ENCODE results near the gene AQP11.

AQP11 gene

DNA sequence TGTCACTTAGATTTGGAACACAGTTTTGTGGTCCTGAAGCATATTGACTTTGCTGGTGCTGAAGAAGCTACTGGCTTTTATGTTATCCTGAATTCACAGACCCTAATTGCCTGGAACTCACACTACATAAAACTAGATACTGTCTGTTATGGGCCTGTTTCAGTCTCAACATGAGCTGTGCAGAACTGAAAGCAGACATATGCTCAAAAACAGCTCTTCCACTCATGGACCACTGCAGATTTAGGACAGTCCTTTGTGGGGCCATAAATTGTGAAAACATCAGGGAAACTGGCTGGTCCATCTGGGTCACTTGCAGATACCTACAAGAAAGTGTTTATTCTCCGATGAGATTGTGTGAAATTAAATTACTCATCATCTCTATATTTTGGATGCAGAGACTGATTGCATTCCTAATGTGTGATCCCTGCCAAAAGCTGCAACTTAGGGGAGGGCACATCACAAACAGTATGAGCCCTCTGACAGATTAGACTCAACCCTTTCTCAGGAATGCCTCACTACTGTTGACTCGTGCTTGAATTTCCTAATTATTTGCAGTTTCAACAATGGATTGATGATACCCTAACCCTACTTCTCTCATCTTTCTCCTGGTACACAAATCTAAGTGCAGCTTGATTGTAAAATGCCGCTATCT lies 58.0 kb downstream of the AQP11 start:
- ATAC-seq (ENCODE audit: insufficient read depth, low read depth), result no peak
- Histone ChIP-seq H3K79me2 (ENCODE audit: insufficient read depth, low read length) (no peaks in the 10 kb centered on the region), H4K20me1 (ENCODE audit: insufficient read depth, low read length) (no peaks in the 10 kb centered on the region), H3K4me3 (ENCODE audit: low read depth in 1 of 2, low read length in 2 of 2) (no peak overlapping the region), H3K9ac (ENCODE audit: low read depth, low read length) (no peak overlapping the region), H2AFZ (ENCODE audit: low read depth, low read length) (no peak overlapping the region), H3K36me3 (ENCODE audit: insufficient read depth, low read length) (no peaks in the 10 kb centered on the region), H3K4me1 (ENCODE audit: insufficient read depth, low read length) (no peaks in the 10 kb centered on the region), H3K27me3 (ENCODE audit: insufficient read depth, low read length, poor library complexity) (no peaks in the 10 kb centered on the region), H3K4me2 (ENCODE audit: insufficient read depth, low read length) (no peak overlapping the region), H3K27ac (ENCODE audit: low read length) (no peak overlapping the region), H3K9me3 (ENCODE audit: insufficient read depth, low read length, severe bottlenecking) (no peaks in the 10 kb centered on the region)
- no peak for DNase-seq
- TF ChIP-seq CTCF (IDR thresholded peaks at IDR 0.05; ENCODE audit: borderline replicate concordance, extremely low read depth, low read length, poor library complexity, severe bottlenecking), result no peak
- TF ChIP-seq EZH2 (IDR thresholded peaks at IDR 0.05; ENCODE audit: borderline replicate concordance, low read depth, low read length, severe bottlenecking), result no peak

DNA sequence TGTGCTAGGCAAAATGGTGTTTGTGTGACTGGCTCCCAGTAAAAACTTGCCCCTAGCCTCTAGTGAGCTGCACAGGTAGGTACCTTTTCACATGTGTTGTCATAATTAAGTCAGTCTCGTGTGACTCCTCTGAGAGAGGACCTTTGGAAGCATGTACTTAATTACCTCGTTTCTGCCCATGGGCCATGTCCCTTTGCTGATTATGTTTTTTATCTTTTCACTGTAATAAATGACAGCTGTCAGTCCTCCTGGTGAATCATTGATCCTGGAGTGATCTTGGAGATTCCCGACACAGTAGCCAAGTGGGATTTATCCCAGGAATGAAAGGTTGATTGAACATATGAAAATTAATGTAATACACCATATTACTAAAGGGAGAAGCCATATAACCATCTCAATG lies 60.4 kb downstream of the AQP11 start:
- H3K27me3 ChIP-seq (ENCODE audit: insufficient read depth, low read length, poor library complexity), result no peaks in the 10 kb centered on the region
- H3K9me3 ChIP-seq (ENCODE audit: insufficient read depth, low read length, severe bottlenecking), result no peaks in the 10 kb centered on the region
- H3K4me2 ChIP-seq (ENCODE audit: insufficient read depth, low read length), result no peak overlapping the region
- no peak overlapping the region for H2AFZ ChIP-seq (ENCODE audit: low read depth, low read length)
- H3K9ac ChIP-seq (ENCODE audit: low read depth, low read length), result no peak overlapping the region
- H3K79me2 ChIP-seq (ENCODE audit: insufficient read depth, low read length), result no peaks in the 10 kb centered on the region
- no peak for ATAC-seq (ENCODE audit: insufficient read depth, low read depth)
- H3K27ac ChIP-seq (ENCODE audit: low read length), result no peak overlapping the region
- no peaks in the 10 kb centered on the region for H3K4me1 ChIP-seq (ENCODE audit: insufficient read depth, low read length)
- H4K20me1 ChIP-seq (ENCODE audit: insufficient read depth, low read length), result no peaks in the 10 kb centered on the region
- TF ChIP-seq EZH2 (IDR thresholded peaks at IDR 0.05; ENCODE audit: borderline replicate concordance, low read depth, low read length, severe bottlenecking) (no peak), CTCF (IDR thresholded peaks at IDR 0.05; ENCODE audit: borderline replicate concordance, extremely low read depth, low read length, poor library complexity, severe bottlenecking) (no peak)
- no peak overlapping the region for H3K4me3 ChIP-seq (ENCODE audit: low read depth in 1 of 2, low read length in 2 of 2)
- no peaks in the 10 kb centered on the region for H3K36me3 ChIP-seq (ENCODE audit: insufficient read depth, low read length)
- DNase-seq, result no peak

DNA sequence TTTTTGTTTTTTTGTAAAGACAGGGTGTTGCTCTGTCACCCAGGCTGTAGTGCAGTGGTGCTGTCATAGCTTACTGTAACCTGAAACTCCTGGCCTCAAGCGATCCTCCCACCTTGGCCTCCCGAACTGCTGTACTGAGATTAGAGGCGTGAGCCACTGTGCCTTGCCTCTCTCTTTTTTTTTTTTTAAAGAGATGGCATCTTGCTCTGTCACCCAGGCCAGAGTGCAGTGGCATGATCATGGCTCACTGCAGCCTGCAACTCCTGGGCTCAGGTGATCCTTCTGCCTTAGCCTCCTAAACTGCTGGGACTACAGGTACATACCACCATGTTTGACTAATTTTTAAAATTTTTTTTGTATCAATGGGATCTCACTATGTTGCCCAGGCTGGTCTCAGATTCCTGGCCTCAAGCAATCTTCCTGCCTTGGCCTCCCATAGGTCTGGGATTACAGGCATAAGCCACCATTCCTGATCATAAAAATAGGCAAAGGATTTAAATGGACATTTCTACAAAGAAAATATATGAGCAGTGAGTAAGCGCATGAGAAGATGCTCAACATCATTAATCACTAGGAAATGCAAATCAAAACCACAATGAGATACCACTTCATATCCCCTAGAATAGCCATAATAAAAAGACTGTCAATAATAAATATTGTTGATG lies 65.1 kb downstream of the AQP11 start:
- H3K36me3 ChIP-seq (ENCODE audit: insufficient read depth, low read length), result no peaks in the 10 kb centered on the region
- H3K4me1 ChIP-seq (ENCODE audit: insufficient read depth, low read length), result no peaks in the 10 kb centered on the region
- H3K79me2 ChIP-seq (ENCODE audit: insufficient read depth, low read length), result no peaks in the 10 kb centered on the region
- TF ChIP-seq CTCF (IDR thresholded peaks at IDR 0.05; ENCODE audit: borderline replicate concordance, extremely low read depth, low read length, poor library complexity, severe bottlenecking) (no peak), EZH2 (IDR thresholded peaks at IDR 0.05; ENCODE audit: borderline replicate concordance, low read depth, low read length, severe bottlenecking) (no peak)
- H3K4me3 ChIP-seq (ENCODE audit: low read depth in 1 of 2, low read length in 2 of 2), result no peak overlapping the region
- DNase-seq (no peak), ATAC-seq (ENCODE audit: insufficient read depth, low read depth) (no peak)
- H2AFZ ChIP-seq (ENCODE audit: low read depth, low read length), result no peak overlapping the region
- H3K9me3 ChIP-seq (ENCODE audit: insufficient read depth, low read length, severe bottlenecking), result no peaks in the 10 kb centered on the region
- H3K9ac ChIP-seq (ENCODE audit: low read depth, low read length), result no peak overlapping the region
- H3K27me3 ChIP-seq (ENCODE audit: insufficient read depth, low read length, poor library complexity), result no peaks in the 10 kb centered on the region
- H3K4me2 ChIP-seq (ENCODE audit: insufficient read depth, low read length), result no peak overlapping the region
- H3K27ac ChIP-seq (ENCODE audit: low read length), result no peak overlapping the region
- H4K20me1 ChIP-seq (ENCODE audit: insufficient read depth, low read length), result no peaks in the 10 kb centered on the region
